Suprapubic skin (tissue), 4 donors: ENCODE data around the gene UBE3D. TPM values are rescaled to one million over a fixed set of nuclear protein-coding genes. Genes with fewer than 3 reads are reported as not detected.

ENCODE experiments used
- DNase-seq, 2 donors: peaks; one replicate each; pipeline ENCODE4 v3.0.0-alpha.2; 2019; ENCODE audit warnings: low spot score in 2 of 2
- H3K27ac ChIP-seq: fragments of 200-600 bp; sonication (generic); one replicate; pipeline ENCODE4 v1.5.1; 2019
- H3K27me3 ChIP-seq: fragments of 200-600 bp; sonication (generic); one replicate; pipeline ENCODE4 v1.5.1; 2019
- H3K36me3 ChIP-seq: fragments of 200-600 bp; sonication (generic); one replicate; pipeline ENCODE4 v1.5.1; 2019
- H3K4me1 ChIP-seq: fragments of 200-600 bp; sonication (generic); one replicate; pipeline ENCODE4 v1.5.1; 2019
- H3K4me3 ChIP-seq: fragments of 200-600 bp; sonication (generic); one replicate; pipeline ENCODE4 v1.5.1; 2019; ENCODE audit warnings: mild to moderate bottlenecking
- H3K9me3 ChIP-seq: fragments of 200-600 bp; sonication (generic); one replicate; pipeline ENCODE4 v1.5.1; 2019
- EP300 ChIP-seq: sonication (generic); formaldehyde crosslinking; IDR thresholded peaks from one replicate; pipeline ENCODE4 v1.6.1; 2017; ENCODE audit warnings: antibody characterized with exemption
- POLR2A ChIP-seq, 2 donors: fragments of 450-650 bp; IDR thresholded peaks; one replicate each; pipeline ENCODE4 v1.6.1; 2017; ENCODE audit warnings: antibody characterized with exemption in 2 of 2, mild to moderate bottlenecking in 2 of 2, moderate library complexity in 2 of 2
- POLR2AphosphoS5 ChIP-seq, 3 donors: sonication (generic); formaldehyde crosslinking; IDR thresholded peaks; one replicate each; pipeline ENCODE4 v1.6.1; 2017; ENCODE audit warnings: antibody characterized with exemption in 3 of 3
- WGBS: methylation state at CpG from one replicate; pipeline ENCODE4 v1.1.5; 2018; 5-methylcytosine and 5-hydroxymethylcytosine counted together
- total RNA-seq, 4 donors: library from RNA; depleted of rRNA; stranded (reverse); fragments of >200 nt; gene quantifications; one replicate each; pipeline ENCODE4 v1.1.0, GENCODE V29; 2016
- TF ChIP-seq, protein P1 (sequence below), 2 donors: fragments of 200-600 bp in 1 of 2; fragments of 450-650 bp in 1 of 2; sonication (generic) in 1 of 2; IDR thresholded peaks; one replicate each; pipeline ENCODE4 v1.5.1; 2016 to 2019; ENCODE audit warnings: antibody characterized with exemption in 2 of 2, mild to moderate bottlenecking in 1 of 2, moderate library complexity in 1 of 2

Gene UBE3D
- total RNA-seq, 4 donors from 2014 or later: 7.2 to 11.7 (median 7.5) TPM

DNA sequence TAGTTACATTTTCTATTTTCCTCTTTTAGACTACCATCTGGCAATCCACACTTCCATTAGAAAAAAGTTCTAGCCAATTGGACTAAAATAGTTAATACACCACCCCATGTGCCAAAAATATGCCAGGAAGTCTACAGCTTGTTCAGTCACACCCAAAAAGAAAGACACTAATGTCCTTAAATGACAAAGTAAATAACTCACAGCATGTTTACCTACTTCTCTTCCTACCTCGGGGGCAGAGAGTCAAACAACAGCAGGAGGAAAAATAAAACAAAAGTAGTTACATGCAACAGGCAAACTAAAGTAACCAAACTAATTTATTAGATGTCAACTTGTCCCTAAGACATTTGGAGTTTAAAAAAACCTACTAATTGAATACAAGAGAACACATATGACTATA lies 57.0 kb downstream of the UBE3D start:
- Histone ChIP-seq H3K4me3 (no peak overlapping the region), H3K27ac (no peak overlapping the region), H3K9me3 (no peaks in the 10 kb centered on the region), H3K36me3 (no peaks in the 10 kb centered on the region), H3K4me1 (no peaks in the 10 kb centered on the region), H3K27me3 (no peaks in the 10 kb centered on the region)
- TF ChIP-seq, protein P1, sequence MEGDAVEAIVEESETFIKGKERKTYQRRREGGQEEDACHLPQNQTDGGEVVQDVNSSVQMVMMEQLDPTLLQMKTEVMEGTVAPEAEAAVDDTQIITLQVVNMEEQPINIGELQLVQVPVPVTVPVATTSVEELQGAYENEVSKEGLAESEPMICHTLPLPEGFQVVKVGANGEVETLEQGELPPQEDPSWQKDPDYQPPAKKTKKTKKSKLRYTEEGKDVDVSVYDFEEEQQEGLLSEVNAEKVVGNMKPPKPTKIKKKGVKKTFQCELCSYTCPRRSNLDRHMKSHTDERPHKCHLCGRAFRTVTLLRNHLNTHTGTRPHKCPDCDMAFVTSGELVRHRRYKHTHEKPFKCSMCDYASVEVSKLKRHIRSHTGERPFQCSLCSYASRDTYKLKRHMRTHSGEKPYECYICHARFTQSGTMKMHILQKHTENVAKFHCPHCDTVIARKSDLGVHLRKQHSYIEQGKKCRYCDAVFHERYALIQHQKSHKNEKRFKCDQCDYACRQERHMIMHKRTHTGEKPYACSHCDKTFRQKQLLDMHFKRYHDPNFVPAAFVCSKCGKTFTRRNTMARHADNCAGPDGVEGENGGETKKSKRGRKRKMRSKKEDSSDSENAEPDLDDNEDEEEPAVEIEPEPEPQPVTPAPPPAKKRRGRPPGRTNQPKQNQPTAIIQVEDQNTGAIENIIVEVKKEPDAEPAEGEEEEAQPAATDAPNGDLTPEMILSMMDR (IDR thresholded peaks at IDR 0.05): no peak
- TF ChIP-seq POLR2A (IDR thresholded peaks at IDR 0.05): no peak
- TF ChIP-seq EP300: no peak
- TF ChIP-seq POLR2AphosphoS5 (IDR thresholded peaks at IDR 0.05): no peak
- 46% methylated on average over 1 of the region's 1 CpG for WGBS
- no peak for DNase-seq

DNA sequence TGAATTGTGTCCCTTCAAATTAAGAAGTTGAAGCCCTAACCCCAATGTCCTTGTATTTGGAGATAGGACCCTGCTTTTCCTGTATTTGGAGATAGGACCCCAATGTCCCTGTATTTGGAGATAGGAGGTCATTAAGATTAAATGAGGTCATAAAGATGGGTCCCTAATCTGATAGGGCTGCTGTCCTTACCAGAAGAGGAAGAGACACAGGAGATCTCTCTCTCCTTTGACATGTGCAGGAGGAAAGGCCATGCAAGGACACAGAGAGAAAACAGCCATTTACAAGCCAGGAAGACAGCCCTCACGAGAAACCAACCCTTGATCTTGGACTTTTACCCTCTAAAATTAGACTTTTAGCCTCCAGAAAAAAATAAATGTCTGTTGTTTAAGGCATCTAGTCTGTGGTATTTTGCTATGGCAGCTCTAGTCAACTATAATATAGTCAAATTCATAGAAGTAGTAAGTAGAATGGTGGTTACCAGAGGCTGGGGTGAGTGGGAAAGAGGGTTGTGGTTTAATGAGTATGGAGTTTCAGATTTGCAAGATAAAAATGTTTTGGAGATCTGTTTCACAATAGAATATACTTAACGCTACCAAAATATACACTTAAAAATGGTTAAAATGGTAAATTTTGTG lies 59.3 kb downstream of the UBE3D start:
- TF ChIP-seq, protein P1 (IDR thresholded peaks at IDR 0.05): no peak
- TF ChIP-seq POLR2A (IDR thresholded peaks at IDR 0.05): no peak
- TF ChIP-seq POLR2AphosphoS5 (IDR thresholded peaks at IDR 0.05): no peak
- no peak for TF ChIP-seq EP300
- WGBS: 90% methylated on average over 2 of the region's 2 CpGs
- Histone ChIP-seq H3K9me3 (no peaks in the 10 kb centered on the region), H3K4me1 (no peaks in the 10 kb centered on the region), H3K36me3 (no peaks in the 10 kb centered on the region), H3K27me3 (no peaks in the 10 kb centered on the region), H3K27ac (no peak overlapping the region), H3K4me3 (no peak overlapping the region)
- DNase-seq: no peak

DNA sequence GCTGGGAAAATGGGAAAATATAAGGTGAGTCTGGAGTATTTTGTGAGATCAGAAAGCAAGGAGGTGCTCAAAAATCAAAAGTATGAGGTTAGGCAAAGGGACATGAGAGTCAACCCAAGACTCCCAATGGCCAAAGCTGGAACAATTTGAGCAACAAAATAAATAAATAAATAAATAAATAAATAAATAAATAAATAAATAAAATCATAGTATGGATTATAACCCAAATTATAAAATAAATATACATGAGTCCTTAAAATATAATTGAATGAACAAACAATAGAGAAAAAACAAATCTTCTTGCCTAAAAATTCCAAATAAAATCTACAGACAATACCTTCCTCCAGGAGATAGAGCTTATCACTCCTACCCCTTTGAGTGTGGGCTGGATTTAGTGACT lies 69.5 kb downstream of the UBE3D start:
- DNase-seq: no peak
- TF ChIP-seq EP300: no peak
- TF ChIP-seq POLR2AphosphoS5 (IDR thresholded peaks at IDR 0.05): no peak
- no peak overlapping the region for H3K4me3 ChIP-seq
- H3K36me3 ChIP-seq: no peaks in the 10 kb centered on the region
- no peaks in the 10 kb centered on the region for H3K9me3 ChIP-seq
- no peaks in the 10 kb centered on the region for H3K4me1 ChIP-seq
- no peaks in the 10 kb centered on the region for H3K27me3 ChIP-seq
- no peak overlapping the region for H3K27ac ChIP-seq

DNA sequence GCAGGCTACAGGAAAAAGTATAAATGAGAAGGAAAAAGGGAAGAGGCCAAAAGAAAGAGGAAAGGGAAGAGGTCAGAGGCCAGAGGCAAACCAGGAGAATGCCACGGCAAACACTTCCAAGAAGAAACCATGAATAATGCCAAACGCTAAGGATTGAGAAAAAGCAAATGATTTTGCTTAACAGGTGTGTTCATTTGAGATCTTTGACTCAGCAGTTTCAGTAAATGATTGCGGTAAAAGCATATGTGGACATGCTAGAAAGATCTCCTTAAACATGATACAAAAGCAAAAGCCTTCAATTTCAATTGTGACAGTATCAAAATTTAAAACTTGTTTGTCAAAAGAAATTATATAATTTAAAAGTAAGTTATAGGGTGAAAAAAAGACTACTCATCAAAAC lies 70.6 kb downstream of the UBE3D start:
- no peaks in the 10 kb centered on the region for H3K27me3 ChIP-seq
- TF ChIP-seq EP300 (no peak), POLR2AphosphoS5 (IDR thresholded peaks at IDR 0.05) (no peak), POLR2A (IDR thresholded peaks at IDR 0.05) (no peak)
- TF ChIP-seq, protein P1 (IDR thresholded peaks at IDR 0.05): no peak
- H3K4me3 ChIP-seq: no peak overlapping the region
- WGBS: 68% methylated on average over 3 of the region's 3 CpGs
- DNase-seq: no peak
- H3K36me3 ChIP-seq: no peaks in the 10 kb centered on the region
- H3K4me1 ChIP-seq: no peaks in the 10 kb centered on the region
- no peak overlapping the region for H3K27ac ChIP-seq
- H3K9me3 ChIP-seq: no peaks in the 10 kb centered on the region

DNA sequence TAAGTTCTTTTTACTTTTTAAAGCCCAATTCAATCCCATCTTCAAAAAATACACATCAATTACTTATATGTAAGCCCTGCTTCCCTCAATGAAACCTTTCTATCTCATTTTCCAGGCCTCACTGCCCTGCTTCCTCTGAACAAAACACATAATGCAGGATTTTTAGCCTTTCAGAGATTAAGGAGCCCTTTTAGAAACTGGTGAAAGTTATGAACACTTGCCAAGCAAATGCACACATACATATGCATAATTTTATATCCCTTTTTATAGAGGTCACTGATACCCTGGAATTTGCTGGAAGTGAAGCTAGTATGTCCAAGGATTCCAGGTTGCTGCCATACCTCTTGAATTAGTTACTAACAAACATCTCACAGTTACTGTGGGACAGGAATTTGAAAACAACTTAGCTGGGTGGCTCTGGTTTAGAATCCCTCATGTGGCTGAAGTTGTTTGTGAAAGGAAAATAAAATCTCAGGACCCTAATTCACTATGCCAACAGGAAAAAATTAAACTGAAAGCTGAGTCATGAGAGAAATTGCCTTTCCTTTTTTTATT lies 75.8 kb downstream of the UBE3D start:
- Histone ChIP-seq H3K36me3 (no peaks in the 10 kb centered on the region), H3K27me3 (no peaks in the 10 kb centered on the region), H3K4me1 (no peaks in the 10 kb centered on the region), H3K27ac (no peak overlapping the region), H3K4me3 (no peak overlapping the region), H3K9me3 (no peaks in the 10 kb centered on the region)
- DNase-seq: no peak
- TF ChIP-seq, protein P1 (IDR thresholded peaks at IDR 0.05): no peak
- TF ChIP-seq POLR2AphosphoS5 (IDR thresholded peaks at IDR 0.05) (no peak), POLR2A (IDR thresholded peaks at IDR 0.05) (no peak), EP300 (no peak)
